MCF 10A (cell line): ENCODE data around the gene GRIK1. TPM values are rescaled to one million over a fixed set of nuclear protein-coding genes. Genes with fewer than 3 reads are reported as not detected.

Source experiments
- BruUV-seq: library from RNA; stranded (reverse); fragments of 400-500 nt; replicated peaks from 2 replicates; lab custom pipeline; 2021; lab: Mats Ljungman, UMichigan
- CTCF ChIA-PET: fragments of 300-600 bp; sonication (Branson Sonifier 250); formaldehyde crosslinking; extraction: SDS; loops from one replicate; lab custom pipeline; 2021; ENCODE audit warnings: antibody characterized with exemption, inconsistent platforms; lab: Yijun Ruan, JAX
- POLR2A ChIA-PET: fragments of 300-600, 350-650 bp; sonication (Branson Sonifier 250); formaldehyde crosslinking; extraction: SDS; loops from one replicate; lab custom pipeline; 2020; ENCODE audit warnings: antibody characterized with exemption, inconsistent platforms; lab: Yijun Ruan, JAX
- DNase-seq: peaks from one replicate; pipeline ENCODE4 v3.0.0-alpha.2; 2018; ENCODE audit not compliant: unreplicated experiment
- H3K27ac Mint-ChIP-seq: one replicate; pipeline ENCODE4 v1.8.0; 2022; ENCODE audit warnings: mild to moderate bottlenecking, low read depth, mixed read lengths; ENCODE audit not compliant: unreplicated experiment
- H3K27me3 Mint-ChIP-seq: one replicate; pipeline ENCODE4 v1.8.0; 2022; ENCODE audit warnings: mixed read lengths; ENCODE audit not compliant: insufficient read depth, unreplicated experiment
- H3K36me3 Mint-ChIP-seq: one replicate; pipeline ENCODE4 v1.8.0; 2022; ENCODE audit warnings: mild to moderate bottlenecking, moderate library complexity, mixed read lengths; ENCODE audit not compliant: insufficient read depth, unreplicated experiment
- H3K4me1 Mint-ChIP-seq: one replicate; pipeline ENCODE4 v1.8.0; 2022; ENCODE audit warnings: mixed read lengths; ENCODE audit not compliant: insufficient read depth, unreplicated experiment
- H3K4me3 Mint-ChIP-seq: one replicate; pipeline ENCODE4 v1.8.0; 2022; ENCODE audit warnings: mild to moderate bottlenecking, moderate library complexity, mixed read lengths; ENCODE audit not compliant: unreplicated experiment
- H3K9me3 Mint-ChIP-seq: one replicate; pipeline ENCODE4 v1.8.0; 2022; ENCODE audit warnings: mixed read lengths; ENCODE audit not compliant: unreplicated experiment
- CTCF ChIP-seq: fragments of 200-600 bp; IDR thresholded peaks from one replicate; pipeline ENCODE4 v1.8.0; 2022; ENCODE audit warnings: antibody characterized with exemption, mild to moderate bottlenecking; ENCODE audit not compliant: unreplicated experiment
- intact Hi-C: fragments of 100-400 bp; cut with micrococcal nuclease; formaldehyde crosslinking; loops from 2 replicates; pipeline ENCODE4 v1.14.1; 2022
- total RNA-seq: library from RNA; stranded (reverse); gene quantifications from 2 replicates; pipeline ENCODE4 v1.2.3, GENCODE V29; 2022

The GRIK1 gene
- total RNA-seq, 1 experiment from 2014 or later = not detected

GRCh38 chr21:29696937-29697336, 242.9 kb downstream of the GRIK1 start:
- POLR2A ChIA-PET = no interaction called here
- Mint-ChIP-seq H3K4me1 (peaks cover 8% of the 10 kb centered on the region), H3K9me3 (peaks cover 6% of the 10 kb centered on the region), H3K36me3 (no peaks in the 10 kb centered on the region), H3K4me3 (no peak overlapping the region), H3K27ac (no peak overlapping the region), H3K27me3 (no peaks in the 10 kb centered on the region)
- no peak for DNase-seq
- CTCF ChIA-PET = no interaction called here
- intact Hi-C loops = no loop called here
- no TSS peak for BruUV-seq
- no peak for TF ChIP-seq CTCF

- Mint-ChIP-seq H3K4me1 (no peaks in the 10 kb centered on the region), H3K36me3 (no peaks in the 10 kb centered on the region), H3K27me3 (no peaks in the 10 kb centered on the region), H3K9me3 (no peaks in the 10 kb centered on the region), H3K4me3 (no peak overlapping the region), H3K27ac (no peak overlapping the region)
- ChIA-PET CTCF (interaction anchor here (0.7 to 1.1 kb wide), 2 partner anchors 104 to 351 kb away, joined by 3 read pairs; no protein-coding TSS in a partner anchor), POLR2A (no interaction called here)
- TF ChIP-seq CTCF = no peak
- intact Hi-C loops = no loop called here
- no peak for DNase-seq
- no TSS peak for BruUV-seq
These were observed 247.9 kb downstream of the GRIK1 start for GRCh38 chr21:29691616-29692491.

- CTCF ChIA-PET = interaction anchor here (0.6 to 0.9 kb wide), 2 partner anchors 141 to 213 kb away, joined by 3 to 4 read pairs; no protein-coding TSS in a partner anchor
- Mint-ChIP-seq H3K27ac (no peak overlapping the region), H3K27me3 (no peaks in the 10 kb centered on the region), H3K36me3 (no peaks in the 10 kb centered on the region), H3K4me3 (no peak overlapping the region), H3K9me3 (no peaks in the 10 kb centered on the region), H3K4me1 (no peaks in the 10 kb centered on the region)
- no peak for TF ChIP-seq CTCF
- no peak for DNase-seq
- POLR2A ChIA-PET = interaction anchor here (0.9 kb wide), 1 partner anchor 17 kb away, joined by 3 read pairs; no protein-coding TSS in a partner anchor
- intact Hi-C loops = no loop called here
- BruUV-seq = no TSS peak
These were observed 250.0 kb downstream of the GRIK1 start for GRCh38 chr21:29689753-29690152.

GRCh38 chr21:29684106-29684505, 255.7 kb downstream of the GRIK1 start:
- no TSS peak for BruUV-seq
- ChIA-PET CTCF (interaction anchor here (0.6 kb wide), 1 partner anchor 249 kb away, joined by 3 read pairs; no protein-coding TSS in a partner anchor), POLR2A (no interaction called here)
- no peak for DNase-seq
- Mint-ChIP-seq H3K9me3 (no peaks in the 10 kb centered on the region), H3K27me3 (no peaks in the 10 kb centered on the region), H3K27ac (no peak overlapping the region), H3K4me1 (no peaks in the 10 kb centered on the region), H3K36me3 (no peaks in the 10 kb centered on the region), H3K4me3 (no peak overlapping the region)
- TF ChIP-seq CTCF = no peak
- intact Hi-C loops = no loop called here
